PC-3 (cell line): ENCODE data around the gene FLYWCH1.

ENCODE experiments used
- CTCF ChIP-seq: fragments of 300-600 bp; sonication (generic); conservative IDR thresholded peaks from 2 replicates; pipeline ENCODE4 v1.5.1; 2017; ENCODE audit warnings: antibody characterized with exemption, low read depth, mild to moderate bottlenecking, low read length
- EZH2 ChIP-seq: fragments of 300-600 bp; sonication (generic); IDR thresholded peaks from one replicate; pipeline ENCODE4 v1.6.1; 2017; ENCODE audit warnings: antibody characterized with exemption, mild to moderate bottlenecking, low read length; ENCODE audit not compliant: unreplicated experiment

- TF ChIP-seq CTCF (no peak), EZH2 (no peak)
These were observed 44.1 kb upstream of the FLYWCH1 start for GRCh38 chr16:2867661-2867986.
